CD4-positive, alpha-beta T cell treated with Interleukin-17A for 1 hour (primary cell): ENCODE data around the gene TNFRSF1A.
"Not testable (repeated sequence)": the region's sequence is repeated elsewhere in the genome, so short reads cannot be mapped to it uniquely, and the experiment has no call there.

ENCODE experiments used
- DNase-seq: peaks from one replicate; pipeline ENCODE4 v3.0.0-alpha.2; 2020

Gene TNFRSF1A

GRCh38 chr12:6355491-6356373 lies 13.9 kb upstream of the TNFRSF1A start:
- no peak for DNase-seq

- DNase-seq: no peak
Measured at GRCh38 chr12:6354495-6355393, 12.9 kb upstream of the TNFRSF1A start.

GRCh38 chr12:6352193-6353173 lies 10.6 kb upstream of the TNFRSF1A start:
- no peak for DNase-seq

DNA sequence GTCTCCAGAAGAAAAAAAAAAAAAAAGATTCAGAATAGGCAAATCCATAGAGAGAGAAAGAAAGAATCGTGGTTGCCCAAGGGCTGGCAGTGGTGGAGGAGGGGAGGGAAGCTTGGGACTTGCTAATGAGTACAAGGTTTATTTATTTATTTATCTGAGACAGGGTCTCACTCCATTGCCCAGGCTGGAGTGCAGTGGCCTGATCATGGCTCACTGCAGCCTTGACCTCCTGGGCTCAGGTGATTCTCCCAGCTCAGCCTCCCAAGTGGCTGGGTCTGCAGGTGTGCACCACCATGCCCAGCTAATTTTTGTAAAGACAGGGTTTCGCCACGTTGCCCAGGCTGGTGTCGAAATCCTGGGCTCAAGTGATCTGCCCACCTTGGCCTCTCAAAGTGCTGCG lies 9.7 kb upstream of the TNFRSF1A start:
- DNase-seq: no peak

GRCh38 chr12:6347367-6348338 lies 5.8 kb upstream of the TNFRSF1A start:
- DNase-seq: no peak

- no peak for DNase-seq
Measured at GRCh38 chr12:6346942-6347341, 5.1 kb upstream of the TNFRSF1A start.

GRCh38 chr12:6346235-6346832 lies 4.5 kb upstream of the TNFRSF1A start:
- no peak for DNase-seq

- DNase-seq: no peak
Measured at GRCh38 chr12:6345319-6346091, 3.6 kb upstream of the TNFRSF1A start.

GRCh38 chr12:6344101-6344660 lies 2.3 kb upstream of the TNFRSF1A start:
- not testable (repeated sequence) for DNase-seq

GRCh38 chr12:6343518-6343917 lies 1.6 kb upstream of the TNFRSF1A start:
- no peak for DNase-seq

- DNase-seq: no peak
Measured at GRCh38 chr12:6342140-6342889, 439 bp upstream of the TNFRSF1A start.

GRCh38 chr12:6340745-6341416 lies 995 bp downstream of the TNFRSF1A start:
- DNase-seq: no peak

GRCh38 chr12:6340032-6340638 lies 1.7 kb downstream of the TNFRSF1A start:
- DNase-seq: peak; percentile 55

DNA sequence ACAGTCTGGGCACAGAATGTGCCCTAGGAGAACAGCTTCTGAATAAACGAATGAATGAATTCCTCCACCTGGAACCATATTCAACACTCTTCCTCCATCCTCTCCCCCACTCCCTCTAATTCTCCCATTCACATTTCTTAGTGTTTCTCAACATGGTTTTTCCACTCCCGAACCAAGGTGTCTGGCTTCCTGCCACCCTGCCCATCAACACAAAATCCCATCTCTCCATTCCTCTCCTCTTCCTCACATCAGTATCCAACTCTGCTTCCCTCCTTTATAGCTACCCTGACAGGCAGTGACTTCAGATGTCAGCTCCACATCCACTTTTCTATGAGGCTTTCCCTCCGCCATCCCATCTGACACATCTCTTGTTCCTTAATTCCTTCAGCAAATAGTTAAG lies 2.9 kb downstream of the TNFRSF1A start:
- no peak for DNase-seq

DNA sequence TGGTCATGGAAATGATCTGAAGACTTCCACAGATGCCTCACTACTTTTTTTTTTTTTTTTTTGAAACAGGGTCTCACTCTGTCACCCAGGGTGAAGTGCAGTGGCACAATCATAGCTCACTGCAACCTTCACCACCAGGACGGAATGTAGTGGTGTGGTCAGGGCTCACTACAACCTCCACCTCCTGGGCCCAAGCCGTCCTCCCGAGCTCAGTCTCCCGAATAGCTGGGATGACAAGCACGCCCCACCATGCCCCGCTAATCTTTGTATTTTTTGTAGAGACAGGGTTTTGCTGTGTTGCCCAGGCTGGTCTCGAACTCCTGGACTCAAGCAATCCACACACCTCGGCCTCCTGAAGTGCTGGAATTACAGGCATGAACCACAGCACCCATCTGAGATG lies 3.3 kb downstream of the TNFRSF1A start:
- not testable (repeated sequence) for DNase-seq

DNA sequence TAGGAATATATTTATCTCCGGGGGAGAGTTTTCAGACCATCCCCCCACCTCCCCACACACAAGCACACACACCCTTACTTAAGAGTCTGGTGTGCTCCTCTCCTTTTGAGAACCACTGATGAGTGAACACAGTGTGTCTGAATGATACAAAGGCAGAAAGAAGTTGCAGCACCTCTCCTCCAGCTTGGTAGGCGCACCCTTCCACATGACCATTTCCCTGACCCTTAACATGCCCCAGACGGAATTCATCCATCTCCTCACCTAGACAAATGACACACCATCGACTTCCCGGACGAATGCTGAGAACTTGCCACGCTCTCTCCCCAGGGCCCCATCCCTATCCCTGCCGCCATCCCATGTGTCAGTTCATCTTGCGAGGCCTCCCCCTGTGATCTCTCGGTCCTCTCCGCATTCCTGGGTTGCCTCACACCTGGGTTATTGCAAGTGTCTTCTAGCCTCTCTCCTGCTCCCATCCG lies 3.9 kb downstream of the TNFRSF1A start:
- DNase-seq: peak; percentile 31
